HG03558 (cell line): ENCODE measurements around the gene CPXM2.

Experiments used
- ATAC-seq: cut with Tn5 transposase; IDR thresholded peaks from one replicate; pipeline ENCODE4 v1.9.1; 2021; ENCODE audit warnings: moderate number of reproducible peaks; ENCODE audit not compliant: unreplicated experiment; ENCODE audit errors: extremely low read depth

CPXM2 gene

DNA sequence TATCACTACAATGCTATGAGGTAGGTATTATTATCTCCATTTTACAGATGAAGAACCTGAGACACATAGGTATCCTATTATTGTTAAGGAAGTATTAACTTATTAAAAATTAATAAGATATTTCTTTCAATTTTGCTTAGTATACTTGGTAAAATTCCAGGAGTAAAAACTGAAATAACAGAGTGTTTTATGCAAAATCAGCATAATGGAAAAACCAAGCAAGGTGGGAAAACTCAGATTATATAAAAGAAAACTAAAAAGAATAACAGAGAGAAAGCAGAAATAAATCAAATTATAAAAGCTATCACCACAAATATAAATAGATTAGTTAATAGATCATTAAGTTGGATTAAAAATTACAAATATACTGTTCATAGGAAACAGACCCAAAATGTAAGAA is 82.0 kb downstream of the CPXM2 start:
- ATAC-seq = no peak

DNA sequence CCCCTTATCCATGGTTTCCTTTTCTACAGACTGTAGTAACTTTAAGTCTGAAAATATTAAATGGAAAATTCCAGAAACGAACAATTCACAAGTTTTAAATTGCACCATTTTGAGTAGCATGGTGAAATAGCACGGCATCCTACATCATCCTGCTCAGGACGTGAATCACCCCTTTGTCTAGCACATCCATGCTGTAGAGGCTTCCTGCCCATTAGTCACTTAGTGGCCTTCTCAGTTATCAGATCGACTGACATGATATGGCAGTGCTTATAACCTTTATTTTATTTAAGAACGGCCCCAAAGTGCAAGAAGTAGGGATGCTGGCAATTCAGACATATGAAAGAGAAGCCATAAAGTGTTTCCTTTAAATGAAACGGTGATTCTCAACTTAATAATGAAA is 82.7 kb downstream of the CPXM2 start:
- ATAC-seq = no peak

DNA sequence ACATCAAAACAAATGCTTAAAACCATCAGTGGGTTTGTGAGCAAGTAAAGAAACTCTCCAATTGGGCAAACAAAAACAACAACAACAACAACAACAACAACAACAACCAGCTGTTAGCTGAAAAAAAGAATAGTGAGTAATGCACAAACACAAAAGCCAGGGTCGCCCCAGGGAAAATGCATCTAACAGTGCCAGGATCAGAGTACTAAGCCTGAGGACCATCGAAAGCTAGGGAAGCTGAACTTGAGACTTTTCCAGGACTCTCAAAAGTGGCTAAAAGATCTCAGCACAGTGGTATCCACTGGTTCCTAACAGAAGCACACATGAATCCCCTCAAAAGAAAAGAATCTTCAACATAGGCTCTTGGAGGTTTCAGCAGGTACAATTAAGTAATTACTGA is 83.3 kb downstream of the CPXM2 start:
- no peak for ATAC-seq

DNA sequence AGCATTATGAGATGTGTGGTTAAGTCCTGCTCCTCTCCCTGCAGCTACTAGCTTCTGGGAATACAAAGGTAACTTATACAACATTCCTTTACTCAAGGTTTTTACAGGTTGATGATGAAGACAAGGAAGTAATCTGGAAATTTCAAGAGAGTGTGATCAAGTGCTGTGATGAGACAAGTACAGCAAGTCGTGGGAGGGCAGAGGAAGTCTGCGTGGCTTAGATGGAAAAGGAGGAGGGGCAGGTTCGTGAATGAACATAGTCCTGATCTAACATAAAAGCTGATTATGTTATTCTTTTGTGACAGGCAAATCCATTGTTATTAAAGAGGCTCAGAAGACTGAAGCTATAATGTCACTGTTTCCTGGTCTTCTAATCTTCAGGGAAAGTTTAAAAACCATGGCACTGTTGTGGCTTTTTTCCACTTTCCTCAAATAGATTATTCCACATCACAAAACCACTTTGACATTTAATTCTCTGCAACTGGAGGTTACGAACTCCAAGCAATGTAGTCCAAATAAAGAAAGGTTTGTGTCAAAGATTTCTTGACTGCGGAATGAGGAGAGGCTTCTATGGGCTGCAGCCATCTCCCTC is 84.1 kb downstream of the CPXM2 start:
- no peak for ATAC-seq

DNA sequence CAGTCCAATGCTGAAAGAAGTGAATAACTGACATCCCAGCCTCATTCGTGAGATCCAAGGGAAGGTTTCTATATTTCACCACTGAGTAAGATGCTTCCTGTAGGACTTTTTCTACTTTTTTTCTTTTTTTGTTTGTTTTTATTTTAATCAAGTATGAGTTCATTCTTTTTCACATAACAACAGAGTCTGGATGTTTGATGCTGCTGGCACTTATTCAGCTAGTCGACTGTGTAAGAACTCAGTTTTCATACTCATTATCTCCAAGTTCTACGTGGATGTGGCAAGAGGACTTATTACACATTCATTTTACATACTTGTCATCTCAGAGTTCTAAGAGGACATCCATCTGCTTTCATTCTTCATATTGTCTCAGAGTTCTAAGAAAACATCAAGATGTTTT is 86.9 kb downstream of the CPXM2 start:
- ATAC-seq = no peak

DNA sequence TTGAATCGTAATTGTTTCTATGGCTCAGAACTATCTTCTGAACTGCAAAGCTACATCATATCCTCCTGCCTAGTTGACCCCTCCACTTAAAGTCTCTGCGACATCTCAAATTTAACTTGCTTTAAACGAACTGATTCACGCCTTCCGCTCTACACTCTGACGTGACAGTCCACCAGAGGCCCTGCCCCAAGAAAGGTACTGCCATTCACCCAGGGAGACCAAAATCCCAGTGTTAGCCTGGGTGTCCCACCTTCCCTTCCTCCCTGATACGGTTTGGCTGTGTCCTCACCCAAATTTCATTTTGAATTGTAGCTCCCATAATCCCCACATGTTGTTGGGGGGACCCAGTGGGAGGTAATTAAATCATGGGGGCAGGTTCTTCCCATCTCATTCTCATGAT is 90.8 kb downstream of the CPXM2 start:
- no peak for ATAC-seq

DNA sequence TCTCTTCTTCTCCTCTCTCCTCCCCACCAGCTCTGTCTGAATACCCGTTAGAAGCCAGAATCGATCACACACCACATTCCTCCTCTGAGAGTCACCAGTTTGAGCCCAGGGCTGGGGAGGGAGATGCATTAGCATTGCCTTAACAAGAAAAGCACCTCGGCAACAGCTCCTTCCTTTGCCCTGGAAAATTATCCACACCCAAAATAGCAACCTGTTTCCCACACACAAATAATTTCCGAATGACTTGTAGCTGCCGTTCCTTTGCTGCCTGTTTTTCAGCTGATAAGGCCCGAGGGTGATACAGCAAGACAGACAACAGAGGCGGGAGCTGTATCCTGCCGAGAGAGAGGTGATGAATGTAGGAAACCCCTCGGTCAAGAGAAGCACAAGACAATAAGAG is 91.3 kb downstream of the CPXM2 start:
- ATAC-seq = no peak

DNA sequence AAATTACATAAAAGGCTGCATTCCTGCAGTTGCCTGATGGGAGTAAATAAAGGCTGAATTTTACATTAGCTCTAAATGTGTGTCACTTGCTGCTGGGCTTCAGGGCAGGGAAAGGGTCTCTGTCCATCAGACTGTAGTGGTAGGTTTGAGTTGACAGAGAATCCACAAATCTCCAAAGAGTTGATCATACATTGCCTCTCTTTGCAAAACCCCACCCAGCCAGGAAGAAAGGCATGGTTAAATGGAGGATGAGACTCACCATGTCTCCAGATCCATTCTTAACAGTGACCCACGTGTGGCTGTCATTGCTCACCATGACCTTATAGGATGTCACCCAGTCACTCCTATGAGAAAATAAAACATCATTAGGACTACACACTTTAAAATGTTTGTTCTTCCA is 92.8 kb downstream of the CPXM2 start:
- no peak for ATAC-seq

DNA sequence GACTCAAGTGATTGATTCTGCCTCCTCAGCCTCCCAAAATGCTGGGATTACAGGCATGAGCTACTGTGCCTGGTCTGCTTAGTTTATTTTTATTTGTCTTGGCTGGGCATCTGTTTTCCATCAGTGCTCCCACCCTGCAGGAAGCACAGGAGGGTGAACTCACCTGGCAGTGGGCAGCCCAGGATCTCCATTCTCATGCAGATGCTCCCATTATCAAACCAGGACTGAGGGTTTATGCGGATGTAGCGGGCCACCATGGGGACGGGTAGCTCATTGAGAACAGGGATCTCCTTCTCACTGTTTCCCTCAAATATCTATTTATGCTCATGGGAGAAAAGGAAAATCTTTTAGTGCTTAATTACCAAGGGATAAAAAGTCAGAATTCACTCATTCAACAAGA is 93.8 kb downstream of the CPXM2 start:
- no peak for ATAC-seq

DNA sequence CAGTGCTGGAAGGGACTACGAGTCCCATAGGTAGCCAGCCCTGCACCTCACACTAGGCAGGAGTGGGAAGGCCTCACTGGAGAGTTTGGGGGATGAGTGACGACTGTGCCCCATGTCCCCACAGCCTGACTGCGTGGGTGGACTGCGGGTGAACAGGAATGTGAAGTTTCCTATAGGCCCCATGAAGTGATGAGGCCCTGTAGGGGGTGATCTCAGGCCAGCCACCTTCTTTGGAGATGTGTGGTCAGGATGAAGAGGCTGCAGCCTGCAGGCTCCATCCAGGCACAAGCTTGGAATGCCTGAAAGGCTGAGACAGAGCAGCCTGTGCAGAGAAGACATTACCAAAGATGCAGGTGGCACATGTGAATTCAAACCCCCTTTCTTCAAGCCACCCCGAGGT is 94.9 kb downstream of the CPXM2 start:
- no peak for ATAC-seq

DNA sequence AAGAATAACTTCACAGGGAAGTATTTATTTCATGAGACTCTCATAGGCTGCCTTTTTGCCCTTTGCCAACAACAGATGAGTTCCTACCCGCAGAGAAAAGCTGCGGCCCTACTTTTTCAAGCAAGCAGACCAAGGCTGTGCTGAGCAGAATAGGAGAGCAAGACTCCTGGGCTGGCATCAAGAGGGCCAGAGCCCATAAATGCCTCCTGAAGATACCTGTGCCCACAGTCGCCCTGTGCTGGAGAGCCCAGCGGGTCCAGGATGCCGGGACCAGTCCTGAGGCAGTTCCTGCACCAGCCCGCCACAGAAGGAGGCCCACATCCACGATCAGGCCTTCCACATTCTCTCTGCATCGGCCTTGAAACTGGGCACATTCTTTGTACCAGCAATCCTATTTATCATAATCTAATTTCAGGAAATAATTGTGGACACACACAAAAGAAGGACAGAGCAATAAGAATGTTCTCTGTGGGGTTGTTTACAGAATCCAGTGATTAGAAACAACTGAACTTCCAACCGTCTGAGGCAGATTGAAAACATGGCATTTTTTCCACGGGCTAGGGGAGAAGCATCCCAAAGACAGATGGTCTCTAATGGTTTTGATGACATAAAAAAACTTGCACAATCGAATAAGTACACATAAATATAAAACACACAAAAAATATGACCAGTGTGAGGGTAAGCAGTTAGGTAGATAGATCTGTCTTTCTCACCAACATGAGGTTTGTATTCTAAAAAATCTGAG is 95.6 kb downstream of the CPXM2 start:
- ATAC-seq = no peak

DNA sequence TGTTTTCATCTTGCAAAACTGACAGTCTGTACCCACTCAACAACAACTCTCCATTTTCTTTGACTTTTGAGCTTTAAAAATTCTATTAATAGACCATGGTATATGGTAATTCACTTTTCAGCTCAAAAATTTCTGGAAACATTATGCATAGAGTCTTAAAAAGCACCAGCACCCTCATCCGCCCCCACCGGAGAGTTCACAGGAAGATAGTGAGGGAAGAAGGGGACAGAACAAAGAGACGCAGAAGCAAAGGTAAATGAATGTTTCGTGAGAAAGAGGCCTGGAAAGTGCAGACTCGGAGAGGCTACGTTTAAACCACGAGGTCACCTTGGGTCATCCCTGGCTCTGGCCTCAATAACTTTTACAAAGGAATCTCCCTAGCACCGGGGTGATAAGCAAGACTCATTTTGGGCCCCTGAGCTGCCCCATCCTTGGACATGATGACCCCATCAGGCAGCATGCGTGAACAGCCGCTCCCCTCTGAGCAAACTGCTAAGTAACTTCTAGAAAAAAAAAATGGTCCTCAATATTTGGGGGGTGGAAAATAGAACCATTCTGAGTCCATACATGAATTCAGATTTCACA is 96.3 kb downstream of the CPXM2 start:
- no peak for ATAC-seq

DNA sequence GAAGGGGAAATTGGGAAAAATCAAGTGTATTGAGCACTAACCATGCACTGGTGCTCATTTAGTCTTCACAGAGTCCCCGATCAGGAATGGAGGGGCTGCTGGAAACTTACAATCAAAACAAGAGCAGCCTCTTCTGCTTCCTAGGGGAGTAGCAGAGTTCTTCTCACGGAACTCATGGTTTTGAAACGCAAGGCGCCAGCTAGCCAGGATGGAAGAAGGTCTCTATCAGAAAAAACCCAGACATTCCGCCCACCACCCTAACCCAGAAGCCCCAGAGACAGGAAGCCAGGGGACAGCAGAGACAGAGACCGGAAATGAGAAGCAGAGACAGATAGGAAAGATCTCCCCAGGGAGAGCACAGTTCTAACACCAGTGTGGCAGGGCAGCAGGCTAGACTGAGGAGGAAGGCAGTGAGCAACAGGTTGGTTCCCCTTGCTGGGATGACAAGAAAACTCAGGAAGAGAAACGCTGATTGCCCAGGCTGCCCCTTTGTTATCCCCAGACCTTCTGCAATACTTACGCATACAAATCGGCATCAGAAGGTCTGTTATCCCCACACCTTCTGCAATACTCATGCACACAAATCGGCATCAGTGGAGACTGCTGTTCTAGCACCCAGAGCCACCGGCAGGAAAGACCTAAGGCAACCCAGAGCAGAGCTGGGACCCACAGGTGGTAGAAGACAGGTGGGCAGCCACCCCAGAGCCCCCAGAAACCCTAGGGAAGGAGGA is 99.2 kb downstream of the CPXM2 start:
- ATAC-seq = no peak

DNA sequence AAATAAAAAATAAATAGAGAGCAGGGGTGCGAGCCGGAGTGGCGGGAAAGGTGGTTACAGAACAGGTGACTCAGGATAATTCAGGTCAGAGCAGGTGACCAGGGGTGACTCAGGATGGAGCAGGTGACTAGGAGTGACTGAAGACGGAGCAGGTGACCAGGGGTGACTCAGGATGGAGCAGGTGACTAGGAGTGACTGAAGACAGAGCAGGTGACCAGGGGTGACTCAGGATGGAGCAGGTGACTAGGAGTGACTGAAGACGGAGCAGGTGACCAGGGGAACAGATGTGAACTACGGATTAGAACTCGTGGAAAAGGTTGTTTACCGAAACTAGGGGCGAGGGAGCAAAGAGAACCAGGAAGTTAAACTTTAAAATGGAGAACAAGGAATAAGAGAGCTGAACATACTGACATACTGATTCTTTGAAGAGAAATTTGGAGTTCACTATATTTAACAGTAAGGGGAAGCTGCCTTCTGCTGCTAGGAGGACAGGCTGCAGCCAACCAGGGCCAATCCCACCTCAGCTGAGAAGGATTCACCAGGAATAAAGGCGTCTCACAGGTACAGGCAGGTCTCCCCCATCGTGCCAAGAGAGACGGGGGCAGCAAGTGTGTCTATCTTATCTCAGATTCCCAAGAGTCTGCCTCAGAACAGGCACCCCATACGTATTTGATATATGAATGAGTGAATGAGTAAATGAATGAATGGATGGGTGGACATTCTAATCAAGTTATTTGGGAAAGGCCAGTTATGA is 101.3 kb downstream of the CPXM2 start:
- ATAC-seq = no peak

DNA sequence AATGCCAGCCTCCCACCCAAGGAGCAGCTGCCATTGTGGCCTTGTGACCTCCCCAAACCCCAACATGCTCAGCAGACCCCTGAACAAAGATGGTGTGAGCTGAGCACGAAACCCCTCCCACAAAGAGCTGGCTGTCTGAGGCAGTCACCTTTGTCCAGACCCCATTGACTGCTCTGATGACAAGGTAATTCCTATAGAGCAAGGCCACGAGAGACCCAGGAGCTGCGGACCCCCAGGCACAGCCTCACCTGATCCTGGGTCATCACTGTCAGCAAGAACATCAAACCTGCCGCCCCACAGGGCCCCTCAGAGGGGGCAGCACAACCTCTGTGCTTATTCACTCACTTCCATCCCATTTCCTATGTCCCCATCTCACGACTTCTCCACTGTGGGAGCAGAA is 102.6 kb downstream of the CPXM2 start:
- ATAC-seq = no peak

DNA sequence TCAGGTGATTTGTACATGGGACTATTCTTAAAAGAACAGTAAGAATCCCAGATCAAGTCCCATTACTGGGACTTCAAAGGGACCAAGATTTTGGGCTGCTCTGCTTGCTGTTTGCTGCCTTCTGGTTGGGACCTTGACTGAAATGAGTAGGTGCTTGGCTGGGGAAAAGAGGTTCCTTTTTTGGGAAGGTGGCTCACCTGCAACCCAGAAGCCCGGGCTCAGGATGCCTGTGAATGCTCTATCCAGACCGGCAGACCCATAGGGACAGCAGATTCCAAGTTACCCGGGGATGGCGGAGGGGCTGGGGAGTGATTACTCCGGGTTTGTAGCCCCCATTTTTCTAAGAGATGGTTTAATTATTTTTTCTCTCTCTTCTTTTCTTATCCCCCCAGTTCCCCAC is 104.0 kb downstream of the CPXM2 start:
- ATAC-seq = no peak

DNA sequence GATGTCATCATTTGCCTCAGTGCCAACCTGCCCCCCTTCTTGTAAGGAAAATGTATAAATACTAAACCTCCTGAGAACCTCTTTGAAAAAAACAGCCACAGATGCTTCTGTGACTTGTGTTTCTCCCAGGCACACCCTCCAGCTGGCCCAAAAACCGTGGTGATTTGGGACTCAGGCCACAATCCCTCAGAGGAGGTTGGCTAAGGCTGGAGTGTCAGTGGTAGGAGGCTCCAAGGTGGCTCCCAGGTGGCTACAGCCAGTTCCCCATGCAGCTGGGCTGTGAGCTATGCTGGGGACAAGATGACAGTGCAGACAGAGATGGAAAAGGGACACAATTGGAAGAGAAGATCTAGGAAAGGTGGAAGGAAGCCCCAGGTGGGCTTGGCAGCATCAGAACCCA is 104.7 kb downstream of the CPXM2 start:
- no peak for ATAC-seq

DNA sequence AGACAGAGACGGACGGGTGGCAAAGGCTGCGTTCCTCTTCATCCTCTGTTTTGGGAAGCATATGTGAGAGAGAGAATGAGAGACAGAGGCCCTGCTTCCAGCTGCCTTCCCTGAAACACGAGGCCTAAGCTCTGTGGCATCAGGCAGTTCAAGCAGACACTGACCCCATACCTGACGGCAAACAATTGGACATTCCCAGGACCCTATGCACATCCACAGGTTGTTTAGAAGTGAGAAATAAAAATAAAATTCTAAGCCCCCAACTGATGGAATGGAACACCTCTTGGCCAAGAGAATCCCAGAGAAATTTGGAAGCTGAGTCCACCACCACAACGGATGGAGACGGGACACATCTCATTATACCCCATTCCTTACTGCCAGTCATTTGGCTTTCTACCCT is 105.3 kb downstream of the CPXM2 start:
- no peak for ATAC-seq

DNA sequence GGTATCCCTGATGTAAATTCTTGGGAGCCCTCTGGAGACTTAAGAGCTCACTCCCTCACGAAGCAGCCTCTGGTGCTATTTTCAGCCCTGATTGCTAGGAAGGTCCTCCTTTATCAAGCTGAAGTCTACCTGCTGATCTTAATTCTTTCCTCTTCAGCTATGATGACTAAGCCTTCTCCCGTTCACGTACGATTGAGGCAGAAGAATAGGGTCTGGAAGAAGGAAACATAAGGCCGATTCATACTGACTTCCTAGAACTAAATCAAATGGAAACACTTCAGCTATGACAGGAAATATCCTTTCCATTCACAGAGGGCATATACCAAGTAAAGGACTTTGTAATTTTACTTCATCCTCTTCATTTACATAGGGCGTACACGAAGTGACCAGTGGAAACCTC is 107.0 kb downstream of the CPXM2 start:
- no peak for ATAC-seq

DNA sequence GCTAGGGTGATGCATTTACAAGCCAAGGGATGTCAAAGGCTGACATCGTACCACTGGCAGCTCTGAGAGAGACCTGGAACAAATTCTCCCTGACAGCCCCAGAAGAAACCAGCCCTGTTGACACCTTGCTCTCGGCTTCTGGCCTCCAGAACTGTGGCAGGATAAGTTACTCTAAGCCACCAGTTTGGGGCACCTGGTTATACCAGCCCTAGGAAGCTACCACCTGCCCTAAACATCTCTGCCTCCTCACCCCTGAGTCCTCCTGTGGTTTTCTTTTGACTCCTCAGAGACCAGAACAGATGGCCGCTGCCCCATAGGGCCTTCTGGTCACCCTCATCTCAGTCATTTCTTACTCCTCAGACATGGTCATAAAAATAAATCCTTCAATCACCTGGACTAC is 107.4 kb downstream of the CPXM2 start:
- no peak for ATAC-seq

DNA sequence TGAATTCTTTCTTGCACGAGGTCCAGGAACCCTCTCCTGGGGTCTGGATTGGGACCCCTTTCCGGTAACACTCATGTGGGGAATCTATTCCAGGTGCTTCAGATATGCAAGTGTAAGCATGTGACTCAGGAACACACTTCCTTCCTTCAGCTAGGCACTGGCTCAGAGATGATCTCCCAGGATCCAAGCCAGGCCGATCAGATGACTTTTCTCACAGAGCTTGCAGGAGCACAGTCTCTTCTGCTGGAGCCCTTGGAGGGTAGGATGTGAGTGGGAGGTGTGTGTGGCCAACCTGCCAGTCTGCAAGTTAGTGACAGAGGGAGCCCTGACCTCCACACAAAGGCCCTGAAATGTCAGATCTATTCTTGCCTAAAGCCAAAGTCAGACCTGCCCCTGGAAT is 108.3 kb downstream of the CPXM2 start:
- no peak for ATAC-seq
